Ascending aorta (tissue), 2 donors: ENCODE results near the gene EFCC1. TPM values are rescaled to one million over a fixed set of nuclear protein-coding genes. Genes with fewer than 3 reads are reported as not detected.
A peak's percentile ranks its signal among the peaks of the same experiment; 100 is the strongest.

Experiments used
- DNase-seq, 2 donors: peaks; one replicate each; pipeline ENCODE4 v3.0.0-alpha.2; 2019; ENCODE audit warnings: low spot score in 2 of 2
- H3K27ac ChIP-seq, 2 donors: fragments of 200-600 bp; sonication (generic); one replicate each; pipeline ENCODE4 v1.5.1; 2016 to 2017; ENCODE audit warnings: mild to moderate bottlenecking in 1 of 2
- H3K27me3 ChIP-seq: fragments of 200-600 bp; sonication (generic); one replicate; pipeline ENCODE4 v1.5.1; 2017
- H3K36me3 ChIP-seq, 2 donors: fragments of 200-600 bp; sonication (generic); one replicate each; pipeline ENCODE4 v1.5.1; 2016
- H3K4me1 ChIP-seq, 2 donors: fragments of 200-600 bp; sonication (generic); one replicate each; pipeline ENCODE4 v1.5.1; 2016 to 2017; ENCODE audit warnings: mild to moderate bottlenecking in 1 of 2
- H3K4me3 ChIP-seq, 2 donors: fragments of 200-600 bp; sonication (generic); one replicate each; pipeline ENCODE4 v1.5.1; 2016 to 2017; ENCODE audit warnings: mild to moderate bottlenecking in 1 of 2
- H3K9me3 ChIP-seq, 2 donors: fragments of 200-600 bp; sonication (generic); one replicate each; pipeline ENCODE4 v1.5.1; 2016
- CTCF ChIP-seq, 3 experiments: fragments of 200-600 bp in 2 of 3; fragments of 450-650 bp in 1 of 3; sonication (generic) in 2 of 3; IDR thresholded peaks; one replicate each; pipeline ENCODE4 v1.5.1; 2016 to 2019; ENCODE audit warnings: antibody characterized with exemption in 3 of 3, mild to moderate bottlenecking in 1 of 3, moderate library complexity in 1 of 3
- intact Hi-C: fragments of 100-400 bp; cut with DNase I; formaldehyde crosslinking; loops from one replicate; pipeline ENCODE4 v1.15.1; 2023
- total RNA-seq: library from RNA; depleted of rRNA; stranded (reverse); fragments of >200 nt; gene quantifications from one replicate; pipeline ENCODE4 v1.1.0, GENCODE V29; 2016

Gene EFCC1
- total RNA-seq, 1 donor from 2014 or later: 3.6 TPM

- intact Hi-C loops: no loop called here
- H3K27ac ChIP-seq: no peak overlapping the region
- H3K27me3 ChIP-seq: no peaks in the 10 kb centered on the region
- H3K36me3 ChIP-seq: no peaks in the 10 kb centered on the region
- no peak overlapping the region for H3K4me3 ChIP-seq
- no peak for DNase-seq
- TF ChIP-seq CTCF (IDR thresholded peaks at IDR 0.05): no peak
- H3K9me3 ChIP-seq: no peaks in the 10 kb centered on the region
- H3K4me1 ChIP-seq: peaks cover 0 to 2% of the 10 kb centered on the region in 2 donors
Measured at GRCh38 chr3:129070086-129070885, 69.2 kb downstream of the EFCC1 start.

GRCh38 chr3:129077222-129077621, 76.1 kb downstream of the EFCC1 start:
- TF ChIP-seq CTCF (IDR thresholded peaks at IDR 0.05): no peak
- Histone ChIP-seq H3K9me3 (no peaks in the 10 kb centered on the region), H3K4me1 (no peaks in the 10 kb centered on the region), H3K27ac (peak overlapping the region in 1 of 2 donors; percentile 41), H3K36me3 (no peaks in the 10 kb centered on the region), H3K4me3 (no peak overlapping the region), H3K27me3 (no peaks in the 10 kb centered on the region)
- intact Hi-C loops: no loop called here
- DNase-seq: no peak

- Histone ChIP-seq H3K9me3 (no peaks in the 10 kb centered on the region), H3K27me3 (no peaks in the 10 kb centered on the region), H3K4me3 (no peak overlapping the region), H3K4me1 (no peaks in the 10 kb centered on the region), H3K36me3 (no peaks in the 10 kb centered on the region), H3K27ac (no peak overlapping the region)
- DNase-seq: no peak
- TF ChIP-seq CTCF (IDR thresholded peaks at IDR 0.05): no peak
- intact Hi-C loops: no loop called here
Measured at GRCh38 chr3:129078510-129078909, 77.4 kb downstream of the EFCC1 start.

GRCh38 chr3:129081503-129081902, 80.4 kb downstream of the EFCC1 start:
- no peak overlapping the region for H3K4me3 ChIP-seq
- no peak for TF ChIP-seq CTCF (IDR thresholded peaks at IDR 0.05)
- intact Hi-C loops: no loop called here
- no peak for DNase-seq
- H3K4me1 ChIP-seq: peaks cover 0 to under 1% of the 10 kb centered on the region in 2 donors
- no peak overlapping the region for H3K27ac ChIP-seq
- H3K36me3 ChIP-seq: no peaks in the 10 kb centered on the region
- H3K9me3 ChIP-seq: no peaks in the 10 kb centered on the region
- no peaks in the 10 kb centered on the region for H3K27me3 ChIP-seq

- no peak overlapping the region for H3K27ac ChIP-seq
- intact Hi-C loops: no loop called here
Measured at GRCh38 chr3:129082026-129082425, 80.9 kb downstream of the EFCC1 start.

More at GRCh38 chr3:129082026-129082425, 80.9 kb downstream of the EFCC1 start:
- H3K27me3 ChIP-seq: no peaks in the 10 kb centered on the region
- no peak overlapping the region for H3K4me3 ChIP-seq
- no peaks in the 10 kb centered on the region for H3K36me3 ChIP-seq
- TF ChIP-seq CTCF (IDR thresholded peaks at IDR 0.05): no peak
- DNase-seq: no peak
- H3K4me1 ChIP-seq: peaks cover 2 to 6% of the 10 kb centered on the region in 2 donors
- H3K9me3 ChIP-seq: no peaks in the 10 kb centered on the region
